ENCODE results near the gene AVEN. TPM values are rescaled to one million over a fixed set of nuclear protein-coding genes. Genes with fewer than 3 reads are reported as not detected.

Gene AVEN
- total RNA-seq, 4 donors from 2014 or later: 14.8 to 38.7 (median 26.9) TPM

DNA sequence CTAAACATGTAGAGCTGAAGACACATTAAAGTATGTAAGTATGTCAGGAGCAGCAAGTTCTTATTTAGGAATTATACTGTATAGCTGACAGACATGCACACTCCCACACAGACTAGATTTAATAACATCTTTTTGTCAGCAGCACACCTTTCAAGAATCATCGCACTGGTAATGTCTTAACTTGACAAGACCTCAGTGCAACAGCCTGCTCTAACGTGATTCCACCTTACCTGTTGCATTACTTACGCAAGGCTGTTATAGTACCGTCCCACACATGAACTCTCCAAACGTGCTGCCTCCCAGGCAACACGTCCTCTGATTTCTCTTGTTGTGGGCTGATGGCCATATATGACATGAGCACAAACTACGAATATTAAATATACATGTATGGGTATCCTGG lies 58.8 kb downstream of the AVEN start:
- H3K36me3 ChIP-seq: no peaks in the 10 kb centered on the region
- no peak for ATAC-seq
- no peaks in the 10 kb centered on the region for H3K4me1 ChIP-seq
- TF ChIP-seq EP300 (IDR thresholded peaks at IDR 0.05): no peak
- TF ChIP-seq, protein P1, sequence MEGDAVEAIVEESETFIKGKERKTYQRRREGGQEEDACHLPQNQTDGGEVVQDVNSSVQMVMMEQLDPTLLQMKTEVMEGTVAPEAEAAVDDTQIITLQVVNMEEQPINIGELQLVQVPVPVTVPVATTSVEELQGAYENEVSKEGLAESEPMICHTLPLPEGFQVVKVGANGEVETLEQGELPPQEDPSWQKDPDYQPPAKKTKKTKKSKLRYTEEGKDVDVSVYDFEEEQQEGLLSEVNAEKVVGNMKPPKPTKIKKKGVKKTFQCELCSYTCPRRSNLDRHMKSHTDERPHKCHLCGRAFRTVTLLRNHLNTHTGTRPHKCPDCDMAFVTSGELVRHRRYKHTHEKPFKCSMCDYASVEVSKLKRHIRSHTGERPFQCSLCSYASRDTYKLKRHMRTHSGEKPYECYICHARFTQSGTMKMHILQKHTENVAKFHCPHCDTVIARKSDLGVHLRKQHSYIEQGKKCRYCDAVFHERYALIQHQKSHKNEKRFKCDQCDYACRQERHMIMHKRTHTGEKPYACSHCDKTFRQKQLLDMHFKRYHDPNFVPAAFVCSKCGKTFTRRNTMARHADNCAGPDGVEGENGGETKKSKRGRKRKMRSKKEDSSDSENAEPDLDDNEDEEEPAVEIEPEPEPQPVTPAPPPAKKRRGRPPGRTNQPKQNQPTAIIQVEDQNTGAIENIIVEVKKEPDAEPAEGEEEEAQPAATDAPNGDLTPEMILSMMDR (IDR thresholded peaks at IDR 0.05): no peak
- no peak for TF ChIP-seq POLR2A (IDR thresholded peaks at IDR 0.05)
- no peak for TF ChIP-seq POLR2AphosphoS5 (IDR thresholded peaks at IDR 0.05)
- H3K9me3 ChIP-seq: no peaks in the 10 kb centered on the region
- WGBS, 2 donors (ENCODE audit: low coverage in 1 of 2): 61 to 65% methylated on average over 6 to 7 of the region's 7 CpGs
- H3K27ac ChIP-seq: no peak overlapping the region
- no peaks in the 10 kb centered on the region for H3K27me3 ChIP-seq
- no peak overlapping the region for H3K4me3 ChIP-seq

DNA sequence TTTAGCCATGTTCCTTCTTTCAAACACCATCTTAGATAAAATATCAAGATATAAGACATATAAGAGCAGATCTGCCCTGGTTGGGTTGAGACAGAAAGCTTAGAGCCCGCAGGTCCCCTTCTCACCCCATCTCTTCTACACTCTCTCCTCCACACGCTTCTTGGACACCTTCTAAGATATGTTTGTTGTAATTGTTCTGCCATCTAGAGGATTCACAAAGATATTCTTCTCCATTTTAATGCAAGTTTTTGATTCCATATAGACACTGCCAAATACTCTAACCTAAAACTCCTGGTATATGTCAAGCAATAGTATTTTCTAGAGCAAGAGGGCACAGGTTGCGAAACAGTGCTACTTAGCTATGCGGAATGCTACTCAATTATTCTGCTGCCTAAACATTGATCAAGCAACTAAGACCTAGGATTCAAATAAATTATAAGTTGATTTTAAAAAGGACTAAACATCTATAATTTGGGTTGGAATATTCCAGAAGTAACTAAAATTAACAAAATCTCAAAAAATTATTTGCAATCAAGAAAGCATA lies 63.9 kb downstream of the AVEN start:
- no peak for ATAC-seq
- 79 to 82% methylated on average over 4 of the region's 4 CpGs for WGBS, 2 donors (ENCODE audit: low coverage in 1 of 2)
- H3K27me3 ChIP-seq: no peaks in the 10 kb centered on the region
- no peak for TF ChIP-seq EP300 (IDR thresholded peaks at IDR 0.05)
- TF ChIP-seq POLR2A (IDR thresholded peaks at IDR 0.05): no peak
- TF ChIP-seq, protein P1 (IDR thresholded peaks at IDR 0.05): no peak
- TF ChIP-seq POLR2AphosphoS5 (IDR thresholded peaks at IDR 0.05): no peak
- H3K4me3 ChIP-seq: no peak overlapping the region
- H3K9me3 ChIP-seq: no peaks in the 10 kb centered on the region
- no peaks in the 10 kb centered on the region for H3K4me1 ChIP-seq
- H3K36me3 ChIP-seq: peaks cover 0 to 6% of the 10 kb centered on the region in 2 donors
- H3K27ac ChIP-seq: no peak overlapping the region

DNA sequence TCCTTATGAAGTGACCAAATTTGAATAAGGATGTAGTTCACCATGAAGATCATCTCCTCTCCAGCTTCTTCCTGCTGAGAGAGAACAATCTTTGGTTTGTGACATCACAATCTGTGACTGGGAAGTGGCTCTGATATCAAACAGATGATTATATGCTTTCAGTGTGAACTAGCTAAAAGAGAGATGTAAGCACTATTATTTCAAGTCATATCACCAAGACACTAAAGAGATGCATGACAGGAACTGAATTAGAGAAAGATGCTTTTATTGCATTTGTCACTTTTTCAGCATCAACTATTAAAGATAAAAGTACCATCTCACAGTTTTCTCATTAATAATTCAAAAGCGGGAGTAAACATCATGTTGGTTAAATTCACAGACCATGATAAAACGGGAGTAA lies 67.2 kb downstream of the AVEN start:
- Histone ChIP-seq H3K27ac (no peak overlapping the region), H3K4me3 (no peak overlapping the region), H3K27me3 (no peaks in the 10 kb centered on the region), H3K36me3 (peaks cover 0 to 6% of the 10 kb centered on the region in 2 donors), H3K4me1 (no peaks in the 10 kb centered on the region), H3K9me3 (no peaks in the 10 kb centered on the region)
- 60 to 83% methylated on average over 1 to 2 of the region's 2 CpGs for WGBS, 2 donors (ENCODE audit: low coverage in 1 of 2)
- ATAC-seq: no peak
- TF ChIP-seq, protein P1 (IDR thresholded peaks at IDR 0.05): no peak
- TF ChIP-seq EP300 (IDR thresholded peaks at IDR 0.05) (no peak), POLR2A (IDR thresholded peaks at IDR 0.05) (no peak)

DNA sequence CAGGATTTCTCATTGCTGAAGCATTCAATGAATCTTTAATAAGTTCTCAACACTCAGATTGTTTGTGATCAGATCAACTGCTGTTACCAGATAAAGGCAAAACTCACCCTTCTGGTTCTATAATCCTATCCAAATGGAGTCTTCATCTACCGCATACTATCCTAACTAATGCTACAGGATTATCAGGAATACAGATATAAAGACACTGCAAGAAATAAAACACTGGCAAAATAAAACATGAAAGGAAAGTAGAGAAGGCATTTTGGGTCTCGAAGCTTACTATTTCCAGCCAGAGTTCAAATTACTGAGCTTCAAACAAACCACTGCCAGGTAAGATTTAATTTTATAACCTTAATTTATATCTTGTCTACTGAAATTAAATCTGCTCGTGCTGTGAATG lies 70.2 kb downstream of the AVEN start:
- Histone ChIP-seq H3K27ac (no peak overlapping the region), H3K9me3 (no peaks in the 10 kb centered on the region), H3K27me3 (no peaks in the 10 kb centered on the region), H3K4me3 (no peak overlapping the region), H3K36me3 (no peaks in the 10 kb centered on the region), H3K4me1 (no peaks in the 10 kb centered on the region)
- ATAC-seq: no peak
- WGBS, 2 donors (ENCODE audit: low coverage in 1 of 2): 75 to 83% methylated on average over 3 of the region's 3 CpGs
- TF ChIP-seq, protein P1 (IDR thresholded peaks at IDR 0.05): no peak

DNA sequence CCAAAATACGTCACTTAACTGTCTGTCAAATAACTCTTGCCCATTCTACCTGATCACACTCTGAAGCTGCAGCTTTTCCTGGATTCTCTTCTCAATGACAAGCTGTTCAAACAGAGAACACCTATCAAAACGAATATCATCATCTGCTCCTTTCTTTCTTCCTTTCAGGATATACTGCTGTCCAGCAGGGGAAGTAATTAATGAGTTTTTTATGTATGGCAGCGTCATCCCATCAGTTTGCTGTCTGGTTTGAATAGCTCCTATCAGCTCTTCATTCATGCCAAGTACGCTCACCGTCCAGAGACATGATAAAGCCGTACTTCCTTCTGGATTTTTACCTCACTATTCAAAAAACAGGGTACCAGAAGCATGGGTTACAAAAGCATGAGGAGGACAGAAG lies 70.8 kb downstream of the AVEN start, which contains the start of gene CHRM5:
Gene CHRM5 (plus strand): TSS at position 274 of the 400 bp plus-strand sequence. CDS start 94,221 bp downstream, outside the sequence.
- ATAC-seq: no peak
- Histone ChIP-seq H3K9me3 (no peaks in the 10 kb centered on the region), H3K4me1 (no peaks in the 10 kb centered on the region), H3K27ac (no peak within 1 kb of the TSS), H3K27me3 (no peaks in the 10 kb centered on the region), H3K36me3 (no peaks in the 10 kb centered on the region), H3K4me3 (no peak within 1 kb of the TSS)
- TF ChIP-seq, protein P1 (IDR thresholded peaks at IDR 0.05): no peak
- TF ChIP-seq POLR2A (IDR thresholded peaks at IDR 0.05): no peak
- no peak for TF ChIP-seq EP300 (IDR thresholded peaks at IDR 0.05)
- TF ChIP-seq POLR2AphosphoS5 (IDR thresholded peaks at IDR 0.05): no peak
- WGBS, 2 donors (ENCODE audit: low coverage in 1 of 2): 68 to 70% methylated on average over 2 to 6 of the region's 6 CpGs
